ENCODE measurements around the gene COPS7A.
A peak's percentile ranks its signal among the peaks of the same experiment; 100 is the strongest.

COPS7A gene

GRCh38 chr12:6723607-6724408 lies at the start of gene COPS7A:
Gene COPS7A, plus strand, starts transcription at chr12:6724046. Its CDS starts 611 bp downstream, at chr12:6724657.
- DNase-seq, result peak; percentile 99

- no peak for DNase-seq
Observed at GRCh38 chr12:6676962-6677361, 46.9 kb upstream of the COPS7A start.

GRCh38 chr12:6684609-6685008 lies 39.2 kb upstream of the COPS7A start:
- no peak for DNase-seq

- DNase-seq, result no peak
Observed at GRCh38 chr12:6685814-6686213, 38.0 kb upstream of the COPS7A start.

- peak; percentile 69 for DNase-seq
Observed at GRCh38 chr12:6688543-6688998, 35.3 kb upstream of the COPS7A start.

- peak; percentile 99 for DNase-seq
Observed at GRCh38 chr12:6688999-6689882, 34.6 kb upstream of the COPS7A start, which contains the start of gene ZNF384. Gene ZNF384, minus strand, starts transcription at chr12:6689375. Its CDS starts 9,855 bp downstream, at chr12:6679520.

GRCh38 chr12:6691473-6691872 lies 32.4 kb upstream of the COPS7A start:
- DNase-seq, result no peak

- DNase-seq, result no peak
Observed at GRCh38 chr12:6692888-6693287, 31.0 kb upstream of the COPS7A start.

GRCh38 chr12:6693832-6694355 lies 30.0 kb upstream of the COPS7A start:
- no peak for DNase-seq

GRCh38 chr12:6694701-6695100 lies 29.1 kb upstream of the COPS7A start:
- DNase-seq, result no peak

GRCh38 chr12:6695313-6696045 lies 28.4 kb upstream of the COPS7A start:
- DNase-seq, result no peak

- no peak for DNase-seq
Observed at GRCh38 chr12:6696690-6697583, 26.9 kb upstream of the COPS7A start.

- no peak for DNase-seq
Observed at GRCh38 chr12:6697584-6698351, 26.1 kb upstream of the COPS7A start.

- no peak for DNase-seq
Observed at GRCh38 chr12:6698352-6699046, 25.3 kb upstream of the COPS7A start.

GRCh38 chr12:6699259-6699988 lies 24.4 kb upstream of the COPS7A start:
- DNase-seq, result no peak

- DNase-seq, result no peak
Observed at GRCh38 chr12:6699989-6700645, 23.7 kb upstream of the COPS7A start.

GRCh38 chr12:6700646-6701051 lies 23.2 kb upstream of the COPS7A start, which contains the start of gene PIANP:
Gene PIANP, minus strand, starts transcription at chr12:6700815. Its CDS starts 2,754 bp downstream, at chr12:6698061.
- no peak for DNase-seq

- DNase-seq, result no peak
Observed at GRCh38 chr12:6701078-6701768, 22.6 kb upstream of the COPS7A start.
